Measurements from ENCODE around the gene UBE2N. TPM values are rescaled to one million over a fixed set of nuclear protein-coding genes. Genes with fewer than 3 reads are reported as not detected.

Gene UBE2N
- total and polyA plus RNA-seq, 2 of the 8 experiments (the other 6 are each of a cell fraction or from before 2014, with no cell fraction given), result 108 to 225 TPM

DNA sequence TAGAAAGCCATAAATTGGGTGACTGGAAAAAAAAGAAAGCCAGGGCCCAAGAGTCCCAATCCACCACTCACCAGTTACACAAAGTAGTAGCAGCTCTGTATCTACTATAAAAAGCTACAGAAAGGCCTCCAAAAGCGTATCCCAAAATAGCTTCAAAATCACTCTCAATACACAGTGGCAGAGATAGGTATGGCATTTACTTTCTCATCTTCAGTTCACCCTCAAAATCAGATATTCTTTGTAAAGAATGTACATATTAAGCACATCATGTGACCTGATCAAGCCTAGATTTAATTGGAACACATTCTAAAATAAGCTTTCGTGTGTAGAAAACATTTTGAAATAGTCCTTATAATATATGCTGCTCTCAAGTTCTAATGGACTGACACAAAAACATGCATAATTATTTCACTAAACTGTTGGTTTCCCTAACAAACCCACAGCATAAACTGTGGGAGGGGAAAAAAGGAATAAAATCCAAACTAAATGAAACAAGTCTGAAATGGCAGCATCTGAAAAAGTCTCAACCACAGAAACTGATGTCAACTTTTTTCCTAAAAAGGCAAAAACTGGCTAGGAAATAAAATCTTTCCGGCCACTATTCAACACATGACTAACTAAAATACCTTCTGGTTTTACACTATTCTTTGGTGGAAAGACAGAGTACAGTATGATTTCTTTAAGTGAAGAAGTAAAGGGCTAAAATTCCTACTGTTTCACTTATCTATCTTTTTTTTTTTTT is 25.9 kb downstream of the UBE2N start:
- ChIA-PET CTCF (ENCODE audit: partially characterized antibody) (interaction anchor here (0.6 to 2.2 kb wide), 6 partner anchors 7 to 25 kb away, joined by 3 to 7 read pairs (median 4); no protein-coding TSS in a partner anchor), POLR2A (ENCODE audit: partially characterized antibody) (interaction anchor here (1.1 to 3.4 kb wide), 2 partner anchors 11 to 12 kb away, joined by 3 to 23 read pairs; no protein-coding TSS in a partner anchor)
- no peak overlapping the region for H2AK5ac ChIP-seq (ENCODE audit: low read depth, low read length)
- H2BK20ac ChIP-seq (ENCODE audit: low read length), result no peak overlapping the region
- H3K27ac ChIP-seq (ENCODE audit: low read depth, low read length), result no peak overlapping the region
- H4K8ac ChIP-seq (ENCODE audit: extremely low read depth, insufficient read depth, low read length), result no peak overlapping the region
- H3K79me1 ChIP-seq (ENCODE audit: low read depth, low read length), result peaks cover 7% of the 10 kb centered on the region; the same call in 1 of the 2 replicates
- H4K5ac ChIP-seq (ENCODE audit: insufficient read length, low read depth, low read length), result no peak overlapping the region
- H3K79me2 ChIP-seq (ENCODE audit: control insufficient read depth in 1 of 2, insufficient read depth in 2 of 2, low read length in 2 of 2), result peaks cover 29 to 97% of the 10 kb centered on the region in 2 experiments
- 85% methylated on average over 3 of the region's 3 CpGs; no CpG with 5 or more reads in 1 of the 2 experiments for WGBS, 2 experiments (ENCODE audit: extremely low coverage in 1 of 2, insufficient coverage in 1 of 2, insufficient read length in 1 of 2, insufficient replicate concordance in 2 of 2, low coverage in 1 of 2, low lambda C conversion rate in 2 of 2, missing lambda C conversion rate in 1 of 2)
- no peak overlapping the region for H3K4me2 ChIP-seq (ENCODE audit: insufficient read depth in 1 of 2, low read depth in 2 of 2, low read length in 2 of 2)
- H3K36me3 ChIP-seq (ENCODE audit: control insufficient read depth in 2 of 4, insufficient read depth in 4 of 4, low read length in 3 of 4), result peaks cover 0 to 2% (median 0%) of the 10 kb centered on the region in 4 experiments; a peak in 1 of 8 replicates
- H4K91ac ChIP-seq (replicated peaks; ENCODE audit: insufficient read length, low read length), result no peak overlapping the region
- no peak overlapping the region for H2BK5ac ChIP-seq (ENCODE audit: low read depth, low read length)
- H3K18ac ChIP-seq (ENCODE audit: extremely low read depth, low read length), result no peak overlapping the region
- no peak overlapping the region for H3K4me3 ChIP-seq (ENCODE audit: extremely low read depth in 1 of 4, insufficient read depth in 2 of 4, low read depth in 3 of 4, low read length in 4 of 4)
- no peak overlapping the region for H2AFZ ChIP-seq (ENCODE audit: low read length)
- H2BK120ac ChIP-seq (replicated peaks; ENCODE audit: low read depth, low read length), result no peak overlapping the region
- H3K27me3 ChIP-seq (replicated peaks in 1 of 4; ENCODE audit: control insufficient read depth in 3 of 4, extremely low read depth in 1 of 4, insufficient read depth in 3 of 4, low read length in 3 of 4), result no peaks in the 10 kb centered on the region
- H2BK15ac ChIP-seq (ENCODE audit: low read length), result no peak overlapping the region
- peak overlapping the region in 1 of 4 experiments; percentile 8; a peak in 1 of 7 replicates for H3K9ac ChIP-seq (replicated peaks in 1 of 4; ENCODE audit: extremely low read depth in 1 of 4, low read depth in 3 of 4, low read length in 3 of 4)
- H3K4ac ChIP-seq (replicated peaks; ENCODE audit: insufficient read length, low read depth, low read length), result no peak overlapping the region
- H3K9me3 ChIP-seq (ENCODE audit: insufficient read depth in 2 of 2, low read depth in 1 of 2, low read length in 1 of 2), result no peaks in the 10 kb centered on the region
- H3K14ac ChIP-seq (ENCODE audit: insufficient read length), result no peak overlapping the region
- peaks cover 0 to 3% (median 0%) of the 10 kb centered on the region in 4 experiments; a peak in 1 of 7 replicates for H3K4me1 ChIP-seq (replicated peaks in 1 of 4; ENCODE audit: control insufficient read depth in 3 of 4, insufficient read depth in 4 of 4, low read length in 3 of 4)
- no peak for FAIRE-seq
- H2BK12ac ChIP-seq (ENCODE audit: low read depth, low read length), result no peak overlapping the region
- DNase-seq (ENCODE audit: low read depth in 1 of 2, low spot score in 2 of 2), result no peak
- no peak overlapping the region for H3K23ac ChIP-seq (ENCODE audit: insufficient read length)
- no peak overlapping the region for H3K56ac ChIP-seq (replicated peaks; ENCODE audit: insufficient read length, low read depth, low read length)
- peaks cover 13 to 22% of the 10 kb centered on the region in 2 experiments for H4K20me1 ChIP-seq (replicated peaks in 1 of 2; ENCODE audit: control insufficient read depth in 1 of 2, insufficient read depth in 2 of 2, low read length in 2 of 2)
- no peaks in the 10 kb centered on the region; the same call in 1 of the 2 replicates for H3K23me2 ChIP-seq (ENCODE audit: low read depth, low read length)
- no peak for TF ChIP-seq RBBP5 (IDR thresholded peaks at IDR 0.05; ENCODE audit: borderline replicate concordance, low read depth, low read length)
- TF ChIP-seq, protein P1, sequence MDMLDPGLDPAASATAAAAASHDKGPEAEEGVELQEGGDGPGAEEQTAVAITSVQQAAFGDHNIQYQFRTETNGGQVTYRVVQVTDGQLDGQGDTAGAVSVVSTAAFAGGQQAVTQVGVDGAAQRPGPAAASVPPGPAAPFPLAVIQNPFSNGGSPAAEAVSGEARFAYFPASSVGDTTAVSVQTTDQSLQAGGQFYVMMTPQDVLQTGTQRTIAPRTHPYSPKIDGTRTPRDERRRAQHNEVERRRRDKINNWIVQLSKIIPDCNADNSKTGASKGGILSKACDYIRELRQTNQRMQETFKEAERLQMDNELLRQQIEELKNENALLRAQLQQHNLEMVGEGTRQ (IDR thresholded peaks at IDR 0.05; ENCODE audit: low read length), result no peak
- no peak for TF ChIP-seq TEAD4 (IDR thresholded peaks at IDR 0.05; ENCODE audit: low read depth, low read length)
- no peak for TF ChIP-seq SP2 (IDR thresholded peaks at IDR 0.05; ENCODE audit: low read length)
- no peak for TF ChIP-seq ZNF274 (IDR thresholded peaks at IDR 0.05; ENCODE audit: borderline replicate concordance, extremely low read depth, low read length)
- TF ChIP-seq HDAC2 (IDR thresholded peaks at IDR 0.05; ENCODE audit: borderline replicate concordance in 1 of 2, low read depth in 2 of 2, low read length in 2 of 2), result no peak
- TF ChIP-seq POLR2A (IDR thresholded peaks at IDR 0.05; ENCODE audit: control extremely low read depth in 1 of 2, low read depth in 2 of 2, low read length in 2 of 2), result no peak
- no peak for TF ChIP-seq TCF12 (IDR thresholded peaks at IDR 0.05; ENCODE audit: low read depth, low read length)
- TF ChIP-seq RFX5 (IDR thresholded peaks at IDR 0.05; ENCODE audit: borderline replicate concordance, low read depth, low read length), result no peak
- TF ChIP-seq PHF8 (conservative IDR thresholded peaks at IDR 0.05; ENCODE audit: low read depth, low read length), result no peak
- no peak for TF ChIP-seq KDM4A (IDR thresholded peaks at IDR 0.05; ENCODE audit: low read depth, low read length, severe bottlenecking)
